Measurements from ENCODE around the gene SPN.

Gene SPN

DNA sequence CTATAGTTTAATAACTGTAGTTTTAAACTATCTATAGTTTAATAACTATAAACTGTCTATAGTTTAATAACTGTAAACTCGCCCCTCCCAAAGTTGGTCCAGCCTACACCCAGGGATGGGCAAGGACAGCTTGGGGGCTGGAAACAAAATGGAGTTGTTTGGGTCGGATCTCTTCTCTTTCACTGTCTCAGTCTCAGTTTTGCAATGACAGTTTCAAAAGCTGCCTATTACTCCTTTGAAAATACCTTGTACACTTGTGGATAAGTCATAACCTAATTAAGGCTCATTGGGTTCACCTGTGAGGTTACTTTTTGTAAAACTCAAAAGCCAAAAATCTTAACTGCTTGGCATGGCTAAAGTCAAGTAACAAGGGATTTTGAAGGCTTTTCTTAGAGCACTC, 51.3 kb downstream of the SPN start:
- TF ChIP-seq, protein P1, sequence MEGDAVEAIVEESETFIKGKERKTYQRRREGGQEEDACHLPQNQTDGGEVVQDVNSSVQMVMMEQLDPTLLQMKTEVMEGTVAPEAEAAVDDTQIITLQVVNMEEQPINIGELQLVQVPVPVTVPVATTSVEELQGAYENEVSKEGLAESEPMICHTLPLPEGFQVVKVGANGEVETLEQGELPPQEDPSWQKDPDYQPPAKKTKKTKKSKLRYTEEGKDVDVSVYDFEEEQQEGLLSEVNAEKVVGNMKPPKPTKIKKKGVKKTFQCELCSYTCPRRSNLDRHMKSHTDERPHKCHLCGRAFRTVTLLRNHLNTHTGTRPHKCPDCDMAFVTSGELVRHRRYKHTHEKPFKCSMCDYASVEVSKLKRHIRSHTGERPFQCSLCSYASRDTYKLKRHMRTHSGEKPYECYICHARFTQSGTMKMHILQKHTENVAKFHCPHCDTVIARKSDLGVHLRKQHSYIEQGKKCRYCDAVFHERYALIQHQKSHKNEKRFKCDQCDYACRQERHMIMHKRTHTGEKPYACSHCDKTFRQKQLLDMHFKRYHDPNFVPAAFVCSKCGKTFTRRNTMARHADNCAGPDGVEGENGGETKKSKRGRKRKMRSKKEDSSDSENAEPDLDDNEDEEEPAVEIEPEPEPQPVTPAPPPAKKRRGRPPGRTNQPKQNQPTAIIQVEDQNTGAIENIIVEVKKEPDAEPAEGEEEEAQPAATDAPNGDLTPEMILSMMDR (IDR thresholded peaks at IDR 0.05; ENCODE audit: insufficient read depth, low read length, missing control alignments) = no peak
- ChIA-PET POLR2A (no interaction called here), CTCF (interaction anchor here (1.2 to 10.9 kb wide), 5 partner anchors 10 to 314 kb away, joined by 3 to 124 read pairs (median 7); no protein-coding TSS in a partner anchor)
- no peak for DNase-seq (ENCODE audit: low read depth, low spot score)
- H3K4me3 ChIP-seq (ENCODE audit: low read depth, low read length) = no peak overlapping the region

DNA sequence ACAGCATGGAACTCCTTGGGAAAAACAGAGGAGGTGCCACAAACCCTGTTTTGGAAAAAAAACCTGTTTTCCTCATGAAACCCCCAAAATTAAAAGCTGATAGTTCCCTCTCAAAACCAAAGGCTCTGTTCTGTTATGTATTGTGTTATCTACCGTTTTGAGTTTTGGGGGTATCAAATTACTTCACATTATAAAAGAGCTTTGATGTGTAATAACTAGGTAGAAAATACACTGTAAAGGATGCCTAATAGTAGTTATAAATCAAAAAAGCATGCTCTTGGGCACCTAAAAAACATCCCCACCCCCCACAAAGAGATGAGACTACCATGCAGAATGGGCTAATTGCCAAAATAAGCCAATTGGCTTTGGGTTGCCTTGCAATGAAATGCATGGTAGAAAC, 51.9 kb downstream of the SPN start:
- TF ChIP-seq, protein P1 (IDR thresholded peaks at IDR 0.05; ENCODE audit: insufficient read depth, low read length, missing control alignments) = no peak
- ChIA-PET POLR2A (no interaction called here), CTCF (interaction anchor here (1.2 to 10.9 kb wide), 5 partner anchors 9 to 313 kb away, joined by 3 to 124 read pairs (median 7); no protein-coding TSS in a partner anchor)
- H3K4me3 ChIP-seq (ENCODE audit: low read depth, low read length) = no peak overlapping the region
- no peak for DNase-seq (ENCODE audit: low read depth, low spot score)

GRCh38 chr16:29717113-29717512, 54.1 kb downstream of the SPN start:
- CTCF ChIA-PET = interaction anchor here (0.8 to 10.9 kb wide), 4 partner anchors 10 to 23 kb away, joined by 3 to 124 read pairs (median 4); no protein-coding TSS in a partner anchor
- POLR2A ChIA-PET = no interaction called here
- no peak for DNase-seq (ENCODE audit: low read depth, low spot score)
- H3K4me3 ChIP-seq (ENCODE audit: low read depth, low read length) = no peak overlapping the region
- TF ChIP-seq, protein P1 (IDR thresholded peaks at IDR 0.05; ENCODE audit: insufficient read depth, low read length, missing control alignments) = no peak

GRCh38 chr16:29719063-29719462, 56.0 kb downstream of the SPN start:
- no peak for DNase-seq (ENCODE audit: low read depth, low spot score)
- ChIA-PET POLR2A (no interaction called here), CTCF (interaction anchor here (1.3 to 10.9 kb wide), 3 partner anchors 11 to 313 kb away, joined by 5 to 124 read pairs (median 6); no protein-coding TSS in a partner anchor)
- TF ChIP-seq, protein P1 (IDR thresholded peaks at IDR 0.05; ENCODE audit: insufficient read depth, low read length, missing control alignments) = no peak
- H3K4me3 ChIP-seq (ENCODE audit: low read depth, low read length) = no peak overlapping the region
